Neural progenitor cell (in vitro differentiated cells): ENCODE results near the gene SFI1. TPM values are rescaled to one million over a fixed set of nuclear protein-coding genes. Genes with fewer than 3 reads are reported as not detected.
"Not testable (repeated sequence)": the region's sequence is repeated elsewhere in the genome, so short reads cannot be mapped to it uniquely, and the experiment has no call there.

Experiments used
- DNase-seq: peaks from one replicate; pipeline ENCODE4 v3.0.0-alpha.2; 2016; ENCODE audit warnings: low spot score
- H2AFZ ChIP-seq: fragments of 200-600 bp; sonication (generic); replicated peaks from 2 replicates; pipeline ENCODE4 v1.6.1; 2016; ENCODE audit warnings: antibody characterized with exemption
- H3F3A ChIP-seq: fragments of 200-600 bp; sonication (generic); 2 replicates; pipeline ENCODE4 v1.6.1; 2016; ENCODE audit warnings: antibody characterized with exemption, low read depth
- H3K27ac ChIP-seq: fragments of 200-600 bp; sonication (generic); 2 replicates; pipeline ENCODE4 v1.5.1; 2016; ENCODE audit warnings: mild to moderate bottlenecking
- H3K27me3 ChIP-seq: fragments of 200-600 bp; sonication (generic); 2 replicates; pipeline ENCODE4 v1.6.1; 2016; ENCODE audit warnings: mild to moderate bottlenecking, moderate library complexity
- H3K36me3 ChIP-seq: fragments of 200-600 bp; sonication (generic); 2 replicates; pipeline ENCODE4 v1.5.1; 2016
- H3K4me1 ChIP-seq: fragments of 200-600 bp; sonication (generic); 2 replicates; pipeline ENCODE4 v1.6.1; 2016; ENCODE audit warnings: mixed run types
- H3K4me2 ChIP-seq: fragments of 200-600 bp; sonication (generic); 2 replicates; pipeline ENCODE4 v1.6.1; 2016
- H3K4me3 ChIP-seq: fragments of 200-600 bp; sonication (generic); 2 replicates; pipeline ENCODE4 v1.5.1; 2016
- H3K79me2 ChIP-seq: fragments of 200-600 bp; sonication (generic); 2 replicates; pipeline ENCODE4 v1.6.1; 2016; ENCODE audit warnings: low read depth
- H3K9ac ChIP-seq: fragments of 200-600 bp; sonication (generic); 2 replicates; pipeline ENCODE4 v1.6.1; 2016
- H3K9me3 ChIP-seq: fragments of 200-600 bp; sonication (generic); 2 replicates; pipeline ENCODE4 v1.5.1; 2016; ENCODE audit warnings: low read depth
- H4K20me1 ChIP-seq: fragments of 200-600 bp; sonication (generic); 2 replicates; pipeline ENCODE4 v1.6.1; 2016; ENCODE audit warnings: low read depth
- H3K27ac Mint-ChIP-seq: 3 replicates; pipeline ENCODE4 v1.8.0; 2021; ENCODE audit warnings: mixed read lengths
- H3K27me3 Mint-ChIP-seq: 2 replicates; pipeline ENCODE4 v1.8.0; 2022; ENCODE audit warnings: low read depth, mild to moderate bottlenecking, inconsistent platforms, moderate library complexity, mixed read lengths; ENCODE audit not compliant: insufficient read depth
- H3K36me3 Mint-ChIP-seq: 3 replicates; pipeline ENCODE4 v1.8.0; 2021; ENCODE audit warnings: mixed read lengths
- H3K4me1 Mint-ChIP-seq: 3 replicates; pipeline ENCODE4 v1.8.0; 2021; ENCODE audit warnings: mixed read lengths
- H3K4me3 Mint-ChIP-seq: 3 replicates; pipeline ENCODE4 v1.8.0; 2021; ENCODE audit warnings: mild to moderate bottlenecking, moderate library complexity, mixed read lengths
- H3K9me3 Mint-ChIP-seq: 3 replicates; pipeline ENCODE4 v1.8.0; 2020; ENCODE audit warnings: mixed read lengths
- EZH2 ChIP-seq: fragments of 200-600 bp; sonication (generic); IDR thresholded peaks from 2 replicates; pipeline ENCODE4 v1.6.1; 2017; ENCODE audit warnings: antibody characterized with exemption, mild to moderate bottlenecking, moderate library complexity
- EZH2phosphoT487 ChIP-seq: fragments of 200-600 bp; sonication (generic); IDR thresholded peaks from 2 replicates; pipeline ENCODE4 v1.6.1; 2017; ENCODE audit warnings: antibody characterized with exemption
- total RNA-seq: library from RNA; depleted of rRNA; stranded (reverse); fragments of >200 nt; gene quantifications from 2 replicates; pipeline ENCODE4 v1.2.3, GENCODE V29; 2015; ENCODE audit warnings: low replicate concordance
- TF ChIP-seq, protein P1 (sequence below): fragments of 200-600 bp; sonication (generic); IDR thresholded peaks from 2 replicates; pipeline ENCODE4 v1.5.1; 2017; ENCODE audit warnings: antibody characterized with exemption, mild to moderate bottlenecking

SFI1 gene
- total RNA-seq, 1 donor from 2014 or later: 25.0 TPM

DNA sequence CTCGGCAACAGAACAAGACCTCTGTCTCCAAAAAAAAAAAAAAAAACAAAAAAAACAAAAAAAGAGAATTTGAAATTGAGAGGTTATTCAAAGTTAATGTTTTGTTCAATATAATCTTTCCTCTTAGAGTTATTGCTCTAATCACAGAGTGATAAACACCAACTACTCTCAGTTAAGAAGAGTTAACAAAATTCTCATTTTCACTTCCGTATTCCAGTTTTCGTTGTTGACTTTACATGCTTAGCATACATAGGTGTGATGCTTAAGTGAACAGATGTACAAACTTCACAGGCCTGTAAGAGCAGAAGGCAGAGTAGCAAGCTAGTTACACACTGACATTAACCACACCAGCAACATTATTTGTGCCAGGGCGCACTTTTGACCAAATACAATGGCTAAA is 19.0 kb upstream of the SFI1 start:
- no peak overlapping the region for H2AFZ ChIP-seq
- no peaks in the 10 kb centered on the region for H3K9me3 Mint-ChIP-seq
- no peak overlapping the region for H3K9ac ChIP-seq
- peaks cover 3% of the 10 kb centered on the region for H3K4me1 Mint-ChIP-seq
- peaks cover 86% of the 10 kb centered on the region for H3K79me2 ChIP-seq
- H4K20me1 ChIP-seq: peaks cover 47% of the 10 kb centered on the region
- TF ChIP-seq EZH2: no peak
- TF ChIP-seq EZH2phosphoT487: no peak
- TF ChIP-seq, protein P1, sequence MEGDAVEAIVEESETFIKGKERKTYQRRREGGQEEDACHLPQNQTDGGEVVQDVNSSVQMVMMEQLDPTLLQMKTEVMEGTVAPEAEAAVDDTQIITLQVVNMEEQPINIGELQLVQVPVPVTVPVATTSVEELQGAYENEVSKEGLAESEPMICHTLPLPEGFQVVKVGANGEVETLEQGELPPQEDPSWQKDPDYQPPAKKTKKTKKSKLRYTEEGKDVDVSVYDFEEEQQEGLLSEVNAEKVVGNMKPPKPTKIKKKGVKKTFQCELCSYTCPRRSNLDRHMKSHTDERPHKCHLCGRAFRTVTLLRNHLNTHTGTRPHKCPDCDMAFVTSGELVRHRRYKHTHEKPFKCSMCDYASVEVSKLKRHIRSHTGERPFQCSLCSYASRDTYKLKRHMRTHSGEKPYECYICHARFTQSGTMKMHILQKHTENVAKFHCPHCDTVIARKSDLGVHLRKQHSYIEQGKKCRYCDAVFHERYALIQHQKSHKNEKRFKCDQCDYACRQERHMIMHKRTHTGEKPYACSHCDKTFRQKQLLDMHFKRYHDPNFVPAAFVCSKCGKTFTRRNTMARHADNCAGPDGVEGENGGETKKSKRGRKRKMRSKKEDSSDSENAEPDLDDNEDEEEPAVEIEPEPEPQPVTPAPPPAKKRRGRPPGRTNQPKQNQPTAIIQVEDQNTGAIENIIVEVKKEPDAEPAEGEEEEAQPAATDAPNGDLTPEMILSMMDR: no peak
- H3F3A ChIP-seq: no peaks in the 10 kb centered on the region
- H3K4me2 ChIP-seq: no peak overlapping the region
- H3K4me1 ChIP-seq: no peaks in the 10 kb centered on the region
- DNase-seq: no peak
- no peaks in the 10 kb centered on the region for H3K9me3 ChIP-seq
- no peak overlapping the region for H3K4me3 ChIP-seq
- H3K27me3 Mint-ChIP-seq: peaks cover 3% of the 10 kb centered on the region
- H3K4me3 Mint-ChIP-seq: no peak overlapping the region
- peaks cover 28% of the 10 kb centered on the region for H3K36me3 Mint-ChIP-seq
- H3K27me3 ChIP-seq: no peaks in the 10 kb centered on the region
- no peak overlapping the region for H3K27ac Mint-ChIP-seq
- no peaks in the 10 kb centered on the region for H3K36me3 ChIP-seq
- no peak overlapping the region for H3K27ac ChIP-seq

DNA sequence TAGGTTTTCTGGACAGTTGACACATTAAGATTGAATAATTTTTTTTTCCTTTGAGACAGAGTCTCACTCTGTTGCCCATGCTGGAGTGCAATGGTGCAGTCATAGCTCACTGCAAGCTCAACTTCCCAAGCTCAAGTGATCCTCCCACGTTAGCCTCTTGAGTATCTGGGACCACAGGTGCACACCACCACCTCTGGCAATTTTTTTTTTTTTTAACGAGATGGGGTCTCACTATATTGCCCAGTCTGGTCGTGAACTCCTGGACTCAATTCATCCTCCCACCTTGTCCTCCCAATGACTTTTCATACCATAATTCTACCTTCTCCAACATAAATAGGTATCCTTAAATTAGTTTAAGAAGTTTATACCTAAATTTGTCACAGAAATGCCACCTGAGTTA is 15.2 kb upstream of the SFI1 start:
- Histone ChIP-seq H3K27me3 (no peaks in the 10 kb centered on the region), H3K9ac (no peak overlapping the region), H3K4me2 (no peak overlapping the region), H3K27ac (no peak overlapping the region), H3K4me3 (no peak overlapping the region), H3F3A (no peaks in the 10 kb centered on the region), H4K20me1 (peaks cover 51% of the 10 kb centered on the region), H3K36me3 (no peaks in the 10 kb centered on the region), H2AFZ (no peak overlapping the region), H3K9me3 (no peaks in the 10 kb centered on the region), H3K79me2 (peaks cover 86% of the 10 kb centered on the region), H3K4me1 (no peaks in the 10 kb centered on the region)
- no peak for DNase-seq
- H3K27ac Mint-ChIP-seq: no peak overlapping the region
- H3K27me3 Mint-ChIP-seq: peaks cover 2% of the 10 kb centered on the region
- no peak for TF ChIP-seq EZH2
- no peak for TF ChIP-seq EZH2phosphoT487
- TF ChIP-seq, protein P1: no peak
- no peak overlapping the region for H3K4me3 Mint-ChIP-seq
- peaks cover 2% of the 10 kb centered on the region for H3K4me1 Mint-ChIP-seq
- H3K9me3 Mint-ChIP-seq: no peaks in the 10 kb centered on the region
- peaks cover 38% of the 10 kb centered on the region for H3K36me3 Mint-ChIP-seq

DNA sequence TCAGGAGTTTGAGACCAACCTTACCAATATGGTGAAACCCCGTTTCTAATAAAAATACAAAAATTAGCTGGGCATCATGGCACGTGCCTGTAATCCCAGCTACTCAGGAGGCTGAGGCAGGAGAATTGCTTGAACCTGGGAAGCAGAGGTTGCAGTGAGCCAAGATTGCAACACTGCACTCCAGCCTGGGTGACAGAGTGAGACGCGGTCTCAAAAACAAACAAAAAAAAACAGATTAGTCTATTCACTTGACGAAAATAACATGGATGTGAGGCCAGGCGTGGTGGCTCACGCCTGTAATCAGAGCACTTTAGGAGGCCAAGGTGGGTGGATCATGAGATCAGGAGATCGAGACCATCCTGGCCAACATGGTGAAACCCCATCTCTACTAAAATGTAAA is 13.9 kb upstream of the SFI1 start:
- not testable (repeated sequence) for H3K27me3 Mint-ChIP-seq, H3K9me3 Mint-ChIP-seq, H3K9me3 ChIP-seq, DNase-seq, H3K4me2 ChIP-seq, H3K4me1 Mint-ChIP-seq, H3K4me1 ChIP-seq, H3K4me3 ChIP-seq, H3K4me3 Mint-ChIP-seq, H3K27me3 ChIP-seq, H3K27ac ChIP-seq, H3K27ac Mint-ChIP-seq, H3K36me3 ChIP-seq, H3F3A ChIP-seq, H2AFZ ChIP-seq, H3K9ac ChIP-seq
- H3K36me3 Mint-ChIP-seq: peaks cover 38% of the 10 kb centered on the region
- Histone ChIP-seq H4K20me1 (peaks cover 43% of the 10 kb centered on the region), H3K79me2 (peaks cover 85% of the 10 kb centered on the region)

DNA sequence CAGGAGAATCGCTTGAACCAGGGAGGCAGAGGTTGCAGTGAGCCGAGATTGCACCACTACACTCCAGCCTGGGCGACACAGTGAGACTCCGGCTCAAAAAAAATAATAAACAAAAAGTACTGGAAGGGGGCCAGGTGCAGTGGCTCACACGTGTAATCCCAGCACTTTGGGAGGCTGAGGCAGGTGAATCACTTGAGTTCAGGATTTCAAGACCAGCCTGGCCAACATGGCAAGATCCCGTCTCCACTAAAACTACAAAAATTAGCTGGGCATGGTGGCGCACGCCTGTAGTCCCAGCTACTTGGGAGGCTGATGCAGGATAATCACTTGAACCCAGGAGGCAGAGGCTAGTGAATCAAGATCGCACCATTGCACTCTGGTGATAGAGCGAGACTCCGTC is 10.0 kb upstream of the SFI1 start:
- DNase-seq, H3K27me3 ChIP-seq, H3K9me3 Mint-ChIP-seq, H3K4me2 ChIP-seq, H2AFZ ChIP-seq, H3K4me3 ChIP-seq, H3K27ac ChIP-seq, H3K36me3 ChIP-seq, H3K9ac ChIP-seq, H3K9me3 ChIP-seq, H3K27me3 Mint-ChIP-seq, H3K27ac Mint-ChIP-seq: not testable (repeated sequence)
- Histone ChIP-seq H4K20me1 (peaks cover 48% of the 10 kb centered on the region), H3K4me1 (peaks cover 19% of the 10 kb centered on the region), H3K79me2 (peaks cover 70% of the 10 kb centered on the region), H3F3A (peaks cover 16% of the 10 kb centered on the region)
- H3K36me3 Mint-ChIP-seq: peaks cover 27% of the 10 kb centered on the region
- peaks cover 24% of the 10 kb centered on the region for H3K4me1 Mint-ChIP-seq
- H3K4me3 Mint-ChIP-seq: peak overlapping the region; percentile 30
